HG02840 (cell line): ENCODE data around the gene PACS1.

Experiments
- ATAC-seq: cut with Tn5 transposase; IDR thresholded peaks from one replicate; pipeline ENCODE4 v1.9.1; 2021; ENCODE audit warnings: mild to moderate bottlenecking, moderate library complexity, moderate number of reproducible peaks; ENCODE audit not compliant: unreplicated experiment, low FRiP score

PACS1 gene

DNA sequence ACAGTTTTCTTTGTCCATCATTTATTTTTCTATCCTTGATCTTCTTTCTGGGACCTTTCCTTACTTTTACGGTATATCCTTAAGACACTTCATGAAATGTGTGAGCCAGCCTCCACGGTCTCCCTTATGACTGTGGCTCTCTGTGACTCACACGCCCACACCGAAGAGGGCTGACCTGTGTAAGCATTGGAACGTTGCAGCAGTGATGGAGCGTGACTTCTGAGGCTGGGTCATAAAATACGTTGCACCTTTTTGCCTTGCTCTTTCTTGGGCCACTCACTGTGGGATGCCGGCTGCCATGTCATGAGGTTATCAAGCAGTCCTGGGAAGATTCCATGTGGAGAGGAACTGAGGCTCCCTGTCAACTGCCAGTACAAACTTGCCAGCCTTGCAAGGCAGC lies 102.1 kb downstream of the PACS1 start:
- ATAC-seq = no peak

DNA sequence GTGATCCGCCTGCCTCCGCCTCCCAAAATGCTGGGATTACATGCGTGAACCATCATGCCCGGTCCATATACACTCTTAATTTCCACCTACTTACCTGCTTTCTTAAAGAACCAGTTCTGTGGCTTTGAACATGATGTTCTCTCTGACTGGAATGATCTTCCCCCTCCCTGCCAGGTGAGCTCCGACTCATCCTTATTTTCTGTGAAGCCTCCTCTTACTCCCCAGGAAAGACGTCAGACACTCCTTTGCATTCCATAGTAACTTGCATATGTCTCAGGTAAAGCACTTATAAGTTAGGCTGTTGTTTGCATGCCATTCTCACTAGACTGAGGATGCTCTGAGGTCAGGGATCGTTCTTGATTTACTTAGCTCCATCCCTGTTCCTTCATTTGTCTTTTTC lies 106.6 kb downstream of the PACS1 start:
- no peak for ATAC-seq

DNA sequence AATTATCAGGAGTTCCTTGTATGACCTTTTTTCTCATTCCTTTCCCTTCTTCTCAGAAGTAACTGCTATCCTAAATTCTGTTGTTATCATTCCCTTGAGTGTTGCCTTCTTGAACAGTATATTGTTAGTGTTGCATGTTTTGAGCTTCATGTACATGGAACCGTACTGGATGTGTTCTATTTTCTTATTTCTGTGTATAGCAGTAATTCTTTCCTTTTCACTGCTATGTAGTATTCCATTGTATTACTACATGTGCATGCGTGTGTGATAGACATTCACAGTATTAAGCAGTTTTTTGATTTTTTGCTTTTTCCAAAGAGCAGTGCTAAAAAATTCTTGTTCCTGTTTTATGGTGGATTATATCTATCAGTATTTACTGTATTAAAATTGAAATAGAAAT lies 108.1 kb downstream of the PACS1 start:
- ATAC-seq = no peak

DNA sequence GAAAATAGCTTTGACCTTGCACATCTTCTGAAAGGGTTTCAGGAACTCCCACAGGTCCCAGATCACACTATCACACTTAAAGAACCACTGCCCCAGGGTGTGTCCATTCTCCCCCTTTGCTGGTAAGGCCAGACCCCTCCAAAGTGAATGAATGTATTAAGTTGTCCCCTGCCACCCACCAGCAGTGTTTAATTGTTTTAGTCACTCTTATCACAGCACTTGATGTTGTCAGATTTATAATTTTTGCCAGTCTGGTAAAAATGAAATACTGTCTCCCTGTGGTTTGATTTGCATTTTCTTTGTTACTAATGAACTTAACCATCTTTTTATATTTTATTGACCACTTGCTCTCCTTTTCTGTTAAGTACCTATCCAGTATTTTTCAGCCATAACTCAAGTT lies 108.8 kb downstream of the PACS1 start:
- no peak for ATAC-seq

DNA sequence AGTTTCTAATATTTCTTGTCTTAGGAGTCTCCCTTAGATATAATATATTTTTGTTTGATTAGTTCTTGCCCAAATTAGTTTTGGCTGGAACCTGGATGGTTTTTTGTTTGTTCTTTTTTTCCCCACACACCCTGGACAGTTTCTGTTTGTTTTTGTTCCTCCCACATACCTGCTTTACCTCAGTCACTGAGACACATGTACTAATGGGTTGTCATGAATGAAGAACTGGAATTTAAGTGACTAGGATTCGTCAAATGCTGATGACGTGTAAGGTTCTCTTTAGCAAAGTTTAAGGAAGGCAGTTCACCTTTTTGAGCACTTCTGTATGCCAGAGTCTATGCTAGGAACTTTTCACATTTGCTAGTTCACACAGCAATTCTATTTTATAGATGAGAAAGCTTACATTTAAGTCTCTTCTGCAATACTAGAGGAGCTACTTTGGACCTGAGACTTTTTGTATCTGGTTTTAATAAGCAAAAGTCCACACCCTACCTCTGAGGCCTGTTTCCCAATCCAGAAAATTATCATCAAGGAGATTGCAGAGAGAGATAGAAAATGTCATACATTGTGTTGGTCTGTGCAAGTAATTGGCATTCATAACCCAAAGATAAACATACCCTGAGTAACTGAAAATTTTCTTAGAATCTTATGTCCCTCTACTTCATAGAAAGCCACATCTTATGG lies 111.7 kb downstream of the PACS1 start:
- ATAC-seq = no peak

DNA sequence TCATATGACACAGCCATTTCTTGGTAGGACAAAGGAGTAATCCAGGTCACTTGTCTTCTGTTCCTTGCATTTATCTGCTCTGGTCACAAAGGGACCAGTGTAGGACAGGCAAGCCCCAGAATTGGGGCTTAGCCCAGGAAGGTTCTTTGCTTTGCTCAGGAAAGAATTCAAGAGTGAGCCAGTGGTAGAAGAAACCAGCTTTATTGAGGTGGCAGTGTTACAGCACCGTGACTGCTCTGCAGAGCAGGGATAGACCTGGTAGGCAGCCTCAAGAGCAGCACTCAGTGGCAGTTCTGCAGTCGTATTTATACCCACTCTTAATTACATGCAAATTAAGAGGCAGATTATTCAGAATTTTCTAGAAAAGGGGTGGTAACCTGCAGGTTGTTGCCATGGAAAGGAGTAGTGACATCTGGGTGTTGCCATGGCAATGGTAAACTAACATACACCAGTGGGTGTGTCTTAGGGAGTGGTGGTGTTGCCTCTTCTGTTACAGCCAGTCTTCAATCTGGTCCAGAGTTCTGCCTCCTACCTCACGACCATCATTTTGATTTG lies 113.5 kb downstream of the PACS1 start:
- ATAC-seq = no peak

DNA sequence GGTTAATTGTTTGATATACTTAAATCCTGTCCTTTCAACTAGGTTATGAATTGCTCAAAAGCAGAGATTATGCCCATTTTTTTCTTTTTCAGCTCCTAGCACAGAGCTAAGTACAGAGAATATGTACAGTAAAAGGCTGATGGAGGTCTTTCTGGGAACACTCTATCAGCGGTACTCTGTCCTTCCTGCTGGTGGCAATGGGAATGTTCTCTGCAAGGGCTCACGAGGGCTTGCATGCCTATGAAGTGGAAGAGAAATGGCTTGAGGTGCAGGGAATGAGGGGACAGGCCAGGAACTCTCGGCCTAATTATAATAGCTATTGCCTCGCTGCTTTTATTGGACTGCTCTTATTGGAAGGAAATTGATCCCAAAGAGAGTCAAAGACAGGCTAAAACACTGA lies 114.7 kb downstream of the PACS1 start:
- ATAC-seq = no peak

DNA sequence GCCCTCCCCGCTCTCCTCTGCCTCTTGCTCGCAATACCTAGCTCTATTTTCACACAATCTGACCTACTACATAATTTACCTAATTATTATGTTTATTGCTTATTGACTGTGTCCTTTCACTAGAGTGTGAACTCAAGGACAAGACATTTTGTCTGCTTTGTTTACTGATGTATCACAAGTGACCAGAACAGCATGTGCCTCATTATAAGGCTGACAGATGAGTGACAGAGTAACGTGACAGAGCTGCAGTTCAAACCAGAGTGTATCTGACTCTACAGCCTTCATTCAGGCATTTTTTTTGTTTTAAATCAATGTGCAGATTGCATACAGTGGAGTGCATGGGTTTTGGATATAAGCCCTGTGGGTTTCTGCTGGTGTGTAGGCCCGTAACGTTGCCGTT lies 116.4 kb downstream of the PACS1 start:
- ATAC-seq = no peak

DNA sequence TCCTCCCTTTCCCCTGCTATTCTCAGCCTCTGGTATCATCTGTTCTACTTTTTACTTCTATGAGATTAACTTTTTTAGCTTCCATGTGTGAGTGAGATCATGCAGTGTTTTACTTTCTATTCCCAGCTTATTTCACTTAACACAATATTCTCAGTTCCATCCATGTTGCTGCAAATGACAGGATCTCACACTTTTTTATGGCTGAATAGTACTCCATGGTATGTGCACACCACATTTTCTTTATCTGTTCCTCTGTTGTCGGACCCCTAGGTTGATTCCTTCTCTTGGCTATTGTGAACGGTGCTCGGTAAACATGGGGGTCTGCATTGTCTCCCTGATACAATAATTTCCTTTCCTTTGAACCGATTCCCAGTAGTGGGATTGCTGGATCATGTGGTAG lies 117.4 kb downstream of the PACS1 start:
- no peak for ATAC-seq

DNA sequence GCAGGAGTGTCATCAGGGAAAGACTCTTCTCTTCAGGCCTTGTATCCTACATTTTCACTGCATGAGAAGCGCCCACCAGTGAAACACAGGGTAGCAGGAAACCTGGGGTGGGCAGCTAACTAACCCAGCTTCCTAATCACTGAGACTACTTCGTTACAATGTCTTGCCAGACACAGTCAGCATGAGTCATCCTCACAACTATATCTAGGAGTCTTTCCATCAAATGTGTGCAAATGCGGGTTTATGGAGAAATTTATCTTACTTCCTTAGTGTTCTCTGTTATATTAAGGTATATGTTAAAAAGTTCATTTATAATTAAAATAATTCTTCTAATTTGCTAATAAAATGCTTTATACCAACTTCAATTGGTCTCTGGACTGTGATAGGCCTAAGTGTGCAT lies 118.5 kb downstream of the PACS1 start:
- no peak for ATAC-seq

DNA sequence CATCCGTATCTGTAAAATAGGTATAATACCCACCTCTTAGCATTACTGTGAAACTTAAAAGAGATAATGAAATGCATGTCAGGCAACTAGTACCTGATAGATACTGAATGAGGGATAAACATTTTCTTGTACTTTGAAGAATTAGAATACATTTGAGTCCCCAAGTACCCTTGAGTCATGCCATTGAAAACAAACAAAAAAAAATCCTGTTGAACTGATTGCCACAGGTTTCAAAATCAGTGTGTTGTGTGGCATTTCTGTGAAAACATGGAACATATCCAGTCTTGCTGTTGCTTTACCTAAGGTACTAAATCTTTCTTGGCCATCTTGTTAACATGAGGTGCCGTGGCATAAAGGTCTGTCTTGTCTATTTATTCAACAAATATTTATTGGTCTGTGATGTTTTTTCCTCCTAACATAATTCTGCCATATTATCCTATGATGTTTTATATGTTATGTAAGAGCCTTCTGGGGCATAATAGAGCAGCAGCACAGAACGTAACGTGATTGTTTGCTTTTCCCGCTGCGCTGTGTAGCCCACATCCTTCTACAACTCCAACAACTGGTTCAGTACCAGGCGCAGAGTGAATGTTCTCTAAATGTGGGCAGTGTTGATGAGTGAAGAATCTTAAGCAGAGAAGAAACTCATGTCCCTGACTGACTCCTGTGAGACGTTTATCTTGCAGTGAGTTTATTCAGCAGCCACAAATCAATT lies 119.1 kb downstream of the PACS1 start:
- ATAC-seq = no peak

DNA sequence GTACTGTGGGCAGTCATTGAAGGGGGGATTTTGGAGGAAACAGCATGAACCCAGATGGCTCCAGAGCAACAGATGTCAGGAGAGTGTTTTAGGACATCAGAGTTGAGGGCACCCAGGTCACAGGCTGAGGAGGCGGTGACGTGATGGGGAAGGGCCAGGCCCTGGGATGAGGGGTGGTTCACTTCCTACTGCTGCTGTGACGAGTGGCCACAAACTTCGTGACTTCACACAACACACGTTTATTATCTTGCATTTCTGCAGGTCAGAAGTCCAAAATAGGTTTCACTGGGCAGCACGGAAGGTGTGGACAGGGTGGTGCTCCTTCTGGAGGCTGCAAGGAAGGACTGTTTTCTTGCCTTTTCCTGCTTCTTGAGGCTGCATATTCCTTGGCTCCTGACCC lies 120.7 kb downstream of the PACS1 start:
- ATAC-seq = no peak

DNA sequence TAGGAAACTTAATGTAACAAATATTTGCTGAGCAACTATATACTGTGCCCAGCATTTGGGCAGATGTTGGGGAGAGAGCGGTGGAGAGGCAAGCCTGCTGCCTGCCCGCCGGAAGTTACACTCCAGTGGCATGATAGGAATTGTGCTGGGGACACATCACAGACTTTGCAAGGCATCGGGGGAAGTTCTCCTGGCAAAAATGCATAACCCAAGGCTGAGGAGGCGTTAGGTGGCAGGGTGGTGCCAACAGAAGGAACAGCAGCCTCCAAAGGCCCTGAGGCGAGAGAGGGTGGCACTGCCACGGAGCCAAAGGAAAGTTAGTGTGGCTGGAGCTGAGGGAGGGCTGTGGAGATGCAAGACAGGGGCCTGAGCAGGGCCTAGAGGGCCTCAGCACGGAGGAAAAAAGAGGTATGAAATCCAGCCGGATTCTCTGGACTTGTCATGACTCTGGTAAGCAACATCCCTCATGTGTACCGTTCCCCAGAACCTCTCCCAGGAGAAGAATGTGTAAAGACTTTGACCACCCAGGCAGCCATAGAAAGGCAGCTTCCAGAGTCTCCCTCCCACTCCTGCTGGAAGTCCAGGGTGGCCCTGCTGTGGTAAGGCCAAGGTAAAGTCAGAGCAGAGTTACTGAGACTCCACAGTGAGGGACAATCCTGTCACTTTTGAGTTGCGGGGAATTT lies 122.2 kb downstream of the PACS1 start:
- no peak for ATAC-seq

DNA sequence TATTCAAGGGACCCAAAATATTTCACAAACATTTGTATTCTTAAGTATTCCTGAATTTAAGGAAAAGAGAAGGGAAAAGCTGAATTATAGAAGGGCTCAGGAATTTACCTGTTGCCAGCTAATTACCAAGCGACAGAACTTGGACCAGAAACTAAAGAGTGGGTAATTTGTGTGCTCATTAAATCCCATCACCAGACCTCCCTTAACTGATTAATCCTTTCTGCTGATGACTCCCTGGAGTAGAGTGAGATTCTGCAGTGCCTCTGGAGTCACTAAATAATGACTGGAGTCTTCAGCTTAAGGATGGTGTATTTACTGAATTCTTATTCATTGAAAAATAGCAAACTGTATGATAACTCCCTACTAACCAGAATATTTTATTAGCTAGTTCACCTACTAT lies 124.3 kb downstream of the PACS1 start:
- no peak for ATAC-seq

DNA sequence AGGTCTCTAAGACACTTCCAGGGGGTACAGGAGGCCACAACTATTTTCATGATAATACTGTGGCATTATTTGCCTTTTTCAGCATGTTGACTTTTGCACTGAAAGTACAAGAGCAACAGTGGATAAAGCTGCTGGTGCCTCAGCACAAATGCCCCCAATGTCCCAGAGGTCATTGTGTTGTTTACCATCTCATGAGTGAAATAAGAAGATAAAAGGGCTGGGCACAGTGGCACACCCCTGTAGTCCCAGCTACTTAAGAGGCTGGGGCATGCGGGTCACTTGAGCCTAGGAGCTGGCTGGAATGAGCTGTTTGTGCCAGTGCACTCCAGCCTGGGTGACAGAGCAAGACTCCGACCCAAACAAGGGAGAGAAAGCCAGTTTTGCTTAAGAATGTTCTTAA lies 125.8 kb downstream of the PACS1 start:
- no peak for ATAC-seq

DNA sequence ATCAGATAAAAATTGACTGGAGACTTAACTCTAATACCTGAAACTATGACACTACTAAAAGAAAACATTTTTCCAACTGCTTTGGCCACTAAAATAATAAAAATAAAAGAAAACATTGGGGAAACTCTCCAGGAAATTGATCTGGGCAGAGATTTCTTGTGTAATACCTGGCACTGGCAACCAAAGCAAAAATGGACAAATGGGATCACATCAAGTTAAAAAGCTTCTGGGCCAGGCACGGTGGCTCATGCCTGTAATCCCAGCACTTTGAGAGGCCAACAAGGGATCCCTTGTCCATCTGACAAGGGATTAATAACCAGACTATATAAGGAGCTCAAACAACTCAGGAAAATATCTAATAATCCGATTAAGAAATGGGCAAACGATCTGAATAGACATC lies 133.8 kb downstream of the PACS1 start:
- ATAC-seq = no peak

DNA sequence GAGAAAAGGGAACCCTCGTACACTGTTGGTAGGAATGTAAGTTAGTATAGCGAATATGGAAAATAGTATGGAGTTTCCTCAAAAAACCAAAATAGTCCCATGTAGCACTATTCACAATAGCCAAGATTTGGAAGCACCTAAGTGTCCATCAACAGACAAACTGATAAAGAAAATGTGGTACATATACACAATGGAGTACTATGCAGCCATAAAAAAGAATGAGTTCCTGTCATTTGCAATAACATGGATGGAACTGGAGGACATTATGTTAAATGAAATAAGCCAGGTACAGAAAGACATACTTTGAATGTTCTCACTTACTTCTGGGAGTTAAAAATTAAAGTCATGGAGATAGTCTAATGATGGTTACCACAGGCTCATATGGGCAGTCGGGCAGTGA lies 134.3 kb downstream of the PACS1 start:
- no peak for ATAC-seq

DNA sequence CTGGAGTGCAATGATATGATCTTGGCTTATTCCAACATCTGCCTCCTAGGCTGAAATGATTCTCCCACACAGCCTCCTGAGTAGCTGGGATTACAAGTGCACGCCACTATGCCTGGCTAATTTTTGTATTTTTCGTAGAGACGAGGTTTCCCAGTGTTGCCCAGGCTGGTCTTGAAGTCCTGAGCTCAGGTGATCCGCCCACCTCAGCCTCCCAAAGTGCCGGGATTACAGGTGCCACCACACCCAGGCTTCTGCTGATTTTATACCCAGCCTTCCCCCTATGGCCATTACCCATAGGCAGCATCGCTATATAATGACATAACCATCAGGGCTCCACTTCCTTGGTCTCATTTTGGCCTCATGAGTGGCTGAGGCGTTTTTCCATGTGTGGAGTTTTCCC lies 137.7 kb downstream of the PACS1 start:
- no peak for ATAC-seq

DNA sequence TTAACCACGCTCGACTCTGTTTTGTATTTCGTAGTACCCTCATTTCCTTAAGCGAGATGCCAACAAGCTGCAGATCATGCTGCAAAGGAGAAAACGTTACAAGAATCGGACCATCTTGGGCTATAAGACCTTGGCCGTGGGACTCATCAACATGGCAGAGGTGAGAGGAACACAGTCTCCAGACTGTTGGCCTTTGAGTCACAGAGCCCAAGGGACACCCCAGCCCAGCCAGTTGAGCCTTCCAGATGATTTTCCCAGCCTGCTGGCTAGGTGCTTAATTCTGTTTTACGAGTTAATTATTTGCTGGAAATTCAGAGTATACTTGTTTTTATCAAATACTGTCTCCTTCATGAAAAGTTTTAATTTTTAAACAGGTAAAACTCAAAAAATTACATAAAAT lies 141.0 kb downstream of the PACS1 start:
- ATAC-seq = no peak

DNA sequence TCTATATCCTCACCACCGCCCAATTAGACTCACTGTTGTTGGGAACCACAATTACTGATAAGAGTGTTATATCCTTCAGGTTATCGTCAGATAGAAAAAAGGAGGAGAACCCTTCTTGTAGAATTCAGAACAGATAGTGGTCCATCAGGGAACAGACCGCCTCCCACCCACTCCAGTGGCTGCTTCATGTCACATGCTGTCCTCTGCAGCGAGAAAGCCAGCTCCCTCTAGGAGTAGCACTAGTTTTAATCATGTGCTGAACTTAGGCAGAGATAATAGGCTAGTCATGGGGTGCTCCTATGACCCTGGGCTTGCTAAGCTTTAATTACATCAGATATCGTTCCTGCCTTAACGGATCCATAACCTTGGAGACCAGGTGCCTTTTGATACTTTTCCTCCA lies 146.8 kb downstream of the PACS1 start:
- no peak for ATAC-seq

DNA sequence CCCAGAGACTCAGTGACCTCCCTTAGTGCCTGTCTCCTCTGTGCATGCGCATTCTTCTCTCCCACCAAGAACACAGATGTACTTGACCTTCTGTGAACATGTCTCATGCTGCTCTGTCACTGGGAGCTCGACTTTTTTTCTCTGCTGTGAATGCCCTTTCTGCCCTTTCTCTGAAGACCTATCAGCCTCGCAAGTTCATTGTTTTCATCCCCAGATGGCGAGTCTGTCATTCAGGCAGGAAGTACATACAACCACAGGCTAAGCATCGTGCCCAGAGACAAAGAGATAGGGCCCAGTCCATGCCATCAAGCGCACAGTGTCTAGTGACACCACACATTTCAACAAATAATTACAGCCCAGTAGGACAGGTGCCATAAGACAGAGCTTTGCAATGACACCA lies 148.0 kb downstream of the PACS1 start:
- ATAC-seq = no peak
